ENCODE data around the gene DYNLL2.
"Not testable (repeated sequence)": the region's sequence is repeated elsewhere in the genome, so short reads cannot be mapped to it uniquely, and the experiment has no call there.

The DYNLL2 gene

GRCh38 chr17:58072862-58073261 lies 10.4 kb upstream of the DYNLL2 start:
- no peak for DNase-seq (ENCODE audit: low read depth in 2 of 2)

DNA sequence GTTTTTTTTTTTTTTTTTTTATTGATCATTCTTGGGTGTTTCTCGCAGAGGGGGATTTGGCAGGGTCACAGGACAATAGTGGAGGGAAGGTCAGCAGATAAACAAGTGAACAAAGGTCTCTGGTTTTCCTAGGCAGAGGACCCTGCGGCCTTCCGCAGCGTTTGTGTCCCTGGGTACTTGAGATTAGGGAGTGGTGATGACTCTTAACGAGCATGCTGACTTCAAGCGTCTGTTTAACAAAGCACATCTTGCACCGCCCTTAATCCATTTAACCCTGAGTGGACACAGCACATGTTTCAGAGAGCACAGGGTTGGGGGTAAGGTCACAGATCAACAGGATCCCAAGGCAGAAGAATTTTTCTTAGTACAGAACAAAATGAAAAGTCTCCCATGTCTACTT lies 10.0 kb upstream of the DYNLL2 start:
- not testable (repeated sequence) for DNase-seq (ENCODE audit: low read depth in 2 of 2)

GRCh38 chr17:58074406-58074805 lies 8.8 kb upstream of the DYNLL2 start:
- DNase-seq (ENCODE audit: low read depth in 2 of 2), result not testable (repeated sequence)

DNA sequence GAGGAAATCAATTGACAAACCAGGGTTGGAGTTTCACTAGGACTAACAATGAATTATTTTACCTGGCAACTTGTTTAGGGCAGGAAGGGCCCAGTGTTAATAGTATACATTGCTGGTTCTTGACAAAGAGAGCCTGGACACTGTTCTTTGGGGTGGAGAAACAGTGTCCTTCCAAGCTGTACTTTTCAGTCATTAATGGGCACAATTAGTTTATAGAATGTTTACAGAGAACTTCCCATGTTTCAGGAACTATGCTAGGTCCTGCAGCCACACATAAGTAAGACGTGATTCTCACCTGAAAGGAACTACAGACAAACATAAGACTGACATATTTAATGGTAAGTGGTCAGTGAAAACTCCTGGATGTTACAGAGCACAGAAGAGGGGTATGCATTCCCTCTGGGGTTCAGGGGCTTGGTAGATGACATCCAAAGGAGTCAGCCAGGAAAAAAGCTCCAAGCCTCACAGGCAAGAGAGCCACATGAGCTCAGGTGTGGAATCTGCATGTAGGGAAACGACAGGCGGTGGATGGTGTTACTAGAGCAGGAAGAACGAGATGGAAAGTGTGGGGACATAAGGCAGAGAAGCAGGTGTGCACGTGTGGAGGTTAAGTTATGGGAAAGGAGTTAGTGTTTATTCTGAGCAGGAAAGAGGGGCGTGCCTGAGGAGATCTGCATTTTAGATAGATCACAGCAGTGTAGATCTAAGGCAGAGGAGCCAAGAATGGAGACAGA lies 3.8 kb upstream of the DYNLL2 start:
- DNase-seq (ENCODE audit: low read depth in 2 of 2), result no peak

DNA sequence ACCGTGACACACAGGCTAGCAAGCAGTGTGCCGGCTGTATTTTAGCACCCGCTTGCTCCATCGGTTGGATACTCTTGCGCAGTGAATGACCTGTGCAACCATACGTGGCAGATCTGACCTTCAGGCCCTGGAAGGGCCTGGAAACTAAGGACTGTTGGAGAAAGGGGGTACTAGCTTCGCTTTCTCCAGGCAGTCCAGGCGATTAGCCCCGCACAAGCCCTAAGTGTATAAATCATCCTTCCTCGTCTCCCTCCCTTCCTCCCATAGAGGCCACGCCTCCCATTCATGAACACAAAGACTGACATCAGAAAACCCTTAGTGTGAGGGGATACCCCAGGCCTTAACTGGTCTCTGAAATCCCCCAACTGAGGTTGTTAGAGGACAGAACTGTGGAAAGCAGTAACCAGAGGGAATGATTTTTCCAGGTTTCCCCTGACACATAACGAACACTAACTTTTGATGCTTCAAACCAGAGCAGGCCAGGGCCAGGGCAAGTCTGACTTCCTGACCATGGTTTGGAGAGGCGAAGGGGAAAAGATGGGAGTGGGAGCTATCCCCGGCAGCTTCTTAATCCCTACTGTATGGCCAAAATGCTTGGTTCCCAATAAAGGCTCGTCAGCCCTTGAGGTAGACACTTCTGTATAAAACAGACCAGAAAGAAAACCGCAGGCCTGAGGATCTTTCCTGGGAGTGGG lies 1.4 kb upstream of the DYNLL2 start:
- DNase-seq (ENCODE audit: low read depth in 2 of 2), result no peak

- no peak for DNase-seq (ENCODE audit: low read depth in 2 of 2)
Measured at GRCh38 chr17:58082341-58082869, 814 bp upstream of the DYNLL2 start.

DNA sequence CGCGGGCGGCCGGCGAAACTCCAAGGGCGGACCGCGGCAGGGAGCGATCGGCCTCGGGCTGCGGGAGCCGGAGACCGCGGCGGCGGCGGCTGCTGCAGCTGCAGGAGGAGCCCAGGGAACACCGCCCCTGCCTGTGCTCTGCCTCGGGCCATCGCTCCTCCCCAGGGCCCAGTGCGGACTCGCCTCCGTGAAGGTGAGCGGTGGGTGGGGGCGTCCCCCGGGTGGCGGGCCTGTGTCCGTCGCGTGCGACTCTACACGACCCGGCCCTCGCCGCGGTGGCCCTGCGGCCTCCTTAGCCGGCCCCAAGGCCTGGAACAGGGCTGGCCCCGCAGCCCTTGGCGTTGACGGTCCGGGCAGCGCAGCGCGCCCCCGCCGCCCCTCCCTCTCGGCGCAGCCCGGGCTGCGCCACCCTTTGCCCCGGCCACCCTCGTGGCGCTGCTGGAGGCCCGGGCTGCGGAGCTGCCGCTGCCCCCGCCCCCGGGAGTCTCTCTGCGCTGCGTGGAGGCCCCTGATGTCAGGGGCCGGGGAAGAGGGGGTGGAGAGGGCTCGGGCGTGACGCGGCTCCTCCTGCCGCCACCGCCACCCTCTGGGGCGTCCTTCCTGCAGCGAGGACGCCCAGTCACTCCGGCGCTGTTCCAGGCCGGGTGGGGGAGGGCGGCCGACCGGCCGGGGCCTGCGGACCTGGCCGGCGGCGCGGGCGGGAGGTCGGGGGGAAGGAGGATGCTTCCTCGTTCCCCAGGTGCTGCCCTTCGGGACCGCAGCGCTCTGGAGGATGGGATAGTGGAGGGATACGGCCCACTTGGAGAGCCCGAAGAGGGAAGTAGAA lies 485 bp downstream of the DYNLL2 start:
- DNase-seq (ENCODE audit: low read depth in 2 of 2), result peak; percentile 45 to 74

- peak; percentile 21 to 25 for DNase-seq (ENCODE audit: low read depth in 2 of 2)
Measured at GRCh38 chr17:58084317-58084981, 1.2 kb downstream of the DYNLL2 start.

DNA sequence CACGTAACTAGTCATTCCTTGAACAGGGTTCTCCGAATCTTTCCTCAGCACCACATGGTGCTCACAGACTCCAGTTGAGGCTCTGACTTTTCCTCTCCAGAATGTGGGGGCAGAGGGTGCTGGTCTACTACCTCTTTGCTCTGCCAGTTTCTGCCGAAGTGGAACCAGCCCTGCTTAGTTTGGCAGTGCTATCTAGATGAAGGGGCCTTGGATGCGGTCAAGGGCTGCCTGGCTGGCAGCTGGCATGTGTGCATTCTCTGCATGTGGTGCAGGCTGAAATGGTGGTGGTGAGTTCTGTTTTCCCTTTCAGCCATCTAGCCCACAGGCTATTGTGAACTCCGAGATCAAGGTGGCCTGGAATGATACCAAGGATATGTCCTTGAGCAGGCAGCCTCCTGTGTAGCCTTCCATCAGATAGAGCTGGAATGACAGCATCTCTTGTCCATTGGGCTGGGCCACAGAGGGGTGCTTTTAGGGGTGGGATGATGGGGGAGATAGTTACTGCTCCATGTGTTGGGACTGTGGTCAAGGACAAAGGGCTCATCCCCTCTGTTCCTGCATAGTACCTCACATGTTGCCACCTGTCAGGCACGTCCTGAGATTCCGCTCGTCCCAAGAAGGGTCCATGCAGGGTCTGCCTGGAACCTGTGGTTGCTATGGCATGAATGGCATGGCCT lies 2.0 kb downstream of the DYNLL2 start:
- no peak for DNase-seq (ENCODE audit: low read depth in 2 of 2)

- DNase-seq (ENCODE audit: low read depth in 2 of 2), result no peak
Measured at GRCh38 chr17:58086953-58087352, 3.7 kb downstream of the DYNLL2 start.

DNA sequence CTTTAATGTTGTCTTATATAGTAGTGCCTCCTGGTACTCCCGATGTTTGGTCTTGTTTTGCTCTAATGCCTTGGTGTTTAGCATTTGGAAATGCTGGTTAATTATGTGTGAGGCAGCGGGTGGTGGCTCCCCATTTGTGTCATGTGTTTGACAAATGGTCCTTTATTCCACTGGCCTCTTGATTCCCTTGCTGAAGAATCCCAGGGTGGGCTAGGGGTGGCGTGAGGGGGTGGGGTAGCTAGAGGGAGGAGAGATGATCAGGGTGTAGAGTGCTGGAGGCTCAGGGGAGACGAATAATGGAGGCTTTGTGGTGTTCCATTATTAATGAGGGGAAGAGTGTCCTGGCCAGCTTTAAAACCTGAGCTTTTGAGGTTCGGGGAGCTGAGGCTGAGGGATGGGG lies 5.4 kb downstream of the DYNLL2 start:
- no peak for DNase-seq (ENCODE audit: low read depth in 2 of 2)

GRCh38 chr17:58089111-58089510 lies 5.9 kb downstream of the DYNLL2 start:
- DNase-seq (ENCODE audit: low read depth in 2 of 2), result no peak

DNA sequence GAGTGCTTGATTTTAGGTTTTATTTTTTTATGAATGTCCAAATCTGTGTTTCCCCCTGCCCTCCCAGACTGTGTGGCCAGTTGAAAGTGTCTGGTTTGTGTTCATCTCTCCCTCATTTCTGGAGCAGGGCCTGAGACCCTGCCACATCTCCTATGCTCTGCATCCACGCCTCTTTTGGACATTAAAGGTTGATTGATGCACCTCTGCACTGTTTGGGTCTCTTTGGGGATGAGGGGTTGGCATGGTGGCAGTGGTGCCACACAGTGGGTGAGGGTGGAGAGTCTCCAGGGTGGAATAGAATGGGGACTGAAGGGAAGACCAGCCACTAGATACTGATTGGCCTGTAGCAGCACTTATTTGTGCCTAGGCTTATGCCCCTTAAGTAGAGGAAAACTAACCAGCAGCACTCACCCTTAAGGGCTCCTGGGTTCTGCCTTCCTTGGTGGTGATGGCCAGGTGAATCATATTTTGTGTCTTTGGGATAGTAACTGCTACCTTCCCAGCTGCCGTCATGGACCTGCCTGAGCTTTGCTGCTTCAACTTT lies 7.9 kb downstream of the DYNLL2 start:
- DNase-seq (ENCODE audit: low read depth in 2 of 2), result no peak

DNA sequence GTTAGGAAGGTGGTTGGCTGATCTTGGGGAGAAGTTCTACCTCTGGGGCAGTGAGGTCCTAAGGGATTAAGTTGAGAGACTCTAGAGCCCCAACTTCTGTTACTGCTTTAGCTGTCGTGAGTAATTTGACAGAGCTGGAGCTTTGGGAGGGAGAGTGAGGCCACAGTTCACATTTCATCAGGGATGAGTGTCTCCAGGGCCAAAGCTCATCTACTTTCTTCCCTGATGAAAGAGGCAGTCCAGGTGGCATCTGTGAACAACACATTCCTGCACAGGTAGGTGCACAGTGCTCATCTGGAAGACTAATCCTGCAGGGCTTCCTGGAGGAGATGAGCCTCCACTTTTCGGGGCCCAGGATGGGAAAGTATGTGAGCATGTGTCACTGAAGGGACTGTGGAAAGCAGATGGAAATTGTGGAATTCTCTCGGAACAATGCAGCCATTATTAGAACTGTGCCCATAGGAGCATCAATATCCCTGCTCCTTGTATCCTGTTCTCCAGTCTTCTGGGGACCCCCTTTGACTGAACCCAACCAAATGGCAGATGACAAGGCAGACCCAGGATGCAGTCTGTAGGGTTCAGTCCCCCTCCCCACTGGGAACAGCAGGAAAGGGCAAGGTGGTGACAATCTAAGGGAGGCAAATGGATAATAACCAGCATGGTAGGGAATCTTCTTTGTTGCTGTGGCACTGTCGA lies 9.0 kb downstream of the DYNLL2 start:
- no peak for DNase-seq (ENCODE audit: low read depth in 2 of 2)

DNA sequence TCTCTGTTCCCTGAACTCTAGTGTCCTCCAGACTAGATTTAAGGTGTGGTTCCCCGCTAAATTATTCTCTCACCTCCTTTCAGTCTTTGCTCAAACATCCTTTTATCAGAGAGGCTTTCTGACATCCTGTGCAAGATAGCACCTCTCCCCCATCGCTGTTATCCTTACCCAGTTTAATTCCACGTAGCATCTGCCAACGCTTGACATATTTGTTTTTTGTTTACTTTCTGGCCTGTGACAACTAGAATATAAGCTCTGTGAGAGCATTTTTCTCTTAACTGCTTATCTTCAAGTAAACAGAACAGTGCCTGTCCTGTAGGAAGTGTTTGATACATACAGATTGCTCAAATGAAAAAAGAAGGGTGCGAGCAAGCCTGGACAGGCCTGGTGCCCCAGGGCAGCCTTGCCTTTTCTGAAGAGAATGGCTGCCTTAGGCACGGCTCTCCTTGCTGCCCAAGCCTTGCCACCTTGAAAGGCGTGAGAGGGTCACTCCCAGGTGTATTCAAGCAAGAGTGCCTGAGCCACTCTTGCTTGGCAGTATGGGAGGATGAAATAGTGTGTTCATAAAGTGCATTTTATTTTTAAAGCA lies 9.7 kb downstream of the DYNLL2 start:
- DNase-seq (ENCODE audit: low read depth in 2 of 2), result no peak

GRCh38 chr17:58094118-58094517 lies 10.9 kb downstream of the DYNLL2 start:
- no peak for DNase-seq (ENCODE audit: low read depth in 2 of 2)

GRCh38 chr17:58096892-58097291 lies 13.7 kb downstream of the DYNLL2 start:
- no peak for DNase-seq (ENCODE audit: low read depth in 2 of 2)

GRCh38 chr17:58097384-58098088 lies 14.3 kb downstream of the DYNLL2 start:
- DNase-seq (ENCODE audit: low read depth in 2 of 2), result no peak

DNA sequence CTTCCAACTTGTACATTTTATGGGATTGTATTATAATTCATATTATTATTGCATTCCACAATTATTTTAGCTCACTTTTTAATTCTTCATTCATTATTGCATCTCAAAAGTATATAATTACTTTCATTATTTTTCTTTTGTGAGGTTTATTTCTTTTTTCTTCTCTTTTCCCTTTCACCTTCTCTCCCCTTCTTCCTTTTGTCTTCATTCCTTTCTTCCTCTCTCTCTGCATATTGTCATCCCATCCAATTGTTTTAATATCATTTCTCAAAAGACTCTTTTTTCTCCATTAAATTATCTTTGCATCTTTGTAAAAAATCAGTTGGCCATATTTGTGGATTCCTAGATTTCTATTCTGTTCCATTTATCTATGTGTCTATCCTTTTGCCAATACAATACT lies 17.3 kb downstream of the DYNLL2 start:
- DNase-seq (ENCODE audit: low read depth in 2 of 2), result no peak

All from stimulated activated CD8-positive, alpha-beta memory T cell treated with anti-CD3 and anti-CD28 coated beads, Interleukin-7, amount 100 ng/mL, for 4 hours (primary cell).